SK-N-SH treated with all-trans-retinoic acid at 6 μM for 48 hours (cell line): ENCODE data around the gene CMC2.
A peak's percentile ranks its signal among the peaks of the same experiment; 100 is the strongest.

Source experiments
- ATAC-seq: fragments of 200-7000 bp; cut with Tn5 transposase; 3 replicates; pipeline ENCODE4 v1.9.1; 2020; ENCODE audit warnings: mild to moderate bottlenecking, moderate library complexity
- ARNTL ChIP-seq: fragments of 450-650 bp; formaldehyde crosslinking; IDR thresholded peaks from 2 replicates; pipeline ENCODE4 v1.5.0; 2020; ENCODE audit warnings: low read depth, mild to moderate bottlenecking, moderate library complexity, borderline replicate concordance
- CSDC2 ChIP-seq: fragments of 250-450 bp; sonication (Bioruptor Pico); IDR thresholded peaks from 2 replicates; pipeline ENCODE4 v1.5.0; 2020; ENCODE audit warnings: mild to moderate bottlenecking, moderate library complexity
- ESRRG ChIP-seq: fragments of 250-450 bp; sonication (Bioruptor Pico); IDR thresholded peaks from 2 replicates; pipeline ENCODE4 v1.6.1; 2021; ENCODE audit warnings: mild to moderate bottlenecking
- ISL1 ChIP-seq: fragments of 250-450 bp; sonication (Bioruptor Pico); IDR thresholded peaks from 2 replicates; pipeline ENCODE4 v2.1.2; 2022; ENCODE audit warnings: mild to moderate bottlenecking, moderate library complexity
- OSR1 ChIP-seq: fragments of 250-450 bp; sonication (Bioruptor Pico); IDR thresholded peaks from 2 replicates; pipeline ENCODE4 v1.8.0; 2022; ENCODE audit warnings: moderate library complexity, mild to moderate bottlenecking, inconsistent platforms
- PPARA ChIP-seq: fragments of 250-450 bp; sonication (Bioruptor Pico); IDR thresholded peaks from 2 replicates; pipeline ENCODE4 v1.5.0; 2020; ENCODE audit warnings: mild to moderate bottlenecking, borderline replicate concordance
- RARB ChIP-seq: fragments of 250-450 bp; sonication (Bioruptor Pico); IDR thresholded peaks from 2 replicates; pipeline ENCODE4 v1.8.0; 2021; ENCODE audit warnings: mild to moderate bottlenecking, moderate library complexity
- SNAI2 ChIP-seq: fragments of 250-450 bp; sonication (Bioruptor Pico); IDR thresholded peaks from 2 replicates; pipeline ENCODE4 v1.5.0; 2020; ENCODE audit warnings: mild to moderate bottlenecking, moderate library complexity
- TCF4 ChIP-seq: fragments of 250-450 bp; sonication (Bioruptor Pico); IDR thresholded peaks from 2 replicates; pipeline ENCODE4 v1.8.0; 2021; ENCODE audit warnings: mild to moderate bottlenecking, moderate library complexity, borderline replicate concordance
- TOX ChIP-seq: fragments of 250-450 bp; sonication (Bioruptor Pico); IDR thresholded peaks from 2 replicates; pipeline ENCODE4 v1.8.0; 2021; ENCODE audit warnings: mild to moderate bottlenecking, moderate library complexity, borderline replicate concordance
- ZC3H10 ChIP-seq: fragments of 250-450 bp; sonication (Bioruptor Pico); IDR thresholded peaks from 2 replicates; pipeline ENCODE4 v1.5.1; 2021; ENCODE audit warnings: mild to moderate bottlenecking, moderate library complexity
- ZFP3 ChIP-seq: fragments of 250-450 bp; sonication (Bioruptor Pico); IDR thresholded peaks from 2 replicates; pipeline ENCODE4 v1.5.0; 2020; ENCODE audit warnings: mild to moderate bottlenecking, moderate library complexity
- ZFP30 ChIP-seq: fragments of 450-650 bp; formaldehyde crosslinking; IDR thresholded peaks from 2 replicates; pipeline ENCODE4 v1.5.0; 2022; ENCODE audit warnings: mild to moderate bottlenecking, moderate library complexity
- ZNF565 ChIP-seq: fragments of 450-650 bp; formaldehyde crosslinking; conservative IDR thresholded peaks from 2 replicates; pipeline ENCODE4 v1.5.0; 2020; ENCODE audit warnings: low read depth, mild to moderate bottlenecking, moderate library complexity
- ZNF8 ChIP-seq: fragments of 450-650 bp; formaldehyde crosslinking; IDR thresholded peaks from 2 replicates; pipeline ENCODE4 v1.5.0; 2020; ENCODE audit warnings: mild to moderate bottlenecking, moderate library complexity
- TF ChIP-seq, protein P1 (sequence below): fragments of 250-450 bp; sonication (Bioruptor Pico); IDR thresholded peaks from 2 replicates; pipeline ENCODE4 v1.8.0; 2021; ENCODE audit warnings: low read depth, mild to moderate bottlenecking, moderate library complexity, borderline replicate concordance
- TF ChIP-seq, protein P2 (sequence below): fragments of 250-450 bp; sonication (Bioruptor Pico); IDR thresholded peaks from 2 replicates; pipeline ENCODE4 v1.8.0; 2020; ENCODE audit warnings: mild to moderate bottlenecking, moderate library complexity, borderline replicate concordance
- TF ChIP-seq, protein P3 (sequence below): fragments of 250-450 bp; sonication (Bioruptor Pico); IDR thresholded peaks from 2 replicates; pipeline ENCODE4 v1.5.0; 2020; ENCODE audit warnings: mild to moderate bottlenecking, moderate library complexity
- TF ChIP-seq, protein P4 (sequence below): fragments of 250-450 bp; sonication (Bioruptor Pico); IDR thresholded peaks from 2 replicates; pipeline ENCODE4 v1.5.1; 2021; ENCODE audit warnings: mild to moderate bottlenecking, moderate library complexity

The CMC2 gene

DNA sequence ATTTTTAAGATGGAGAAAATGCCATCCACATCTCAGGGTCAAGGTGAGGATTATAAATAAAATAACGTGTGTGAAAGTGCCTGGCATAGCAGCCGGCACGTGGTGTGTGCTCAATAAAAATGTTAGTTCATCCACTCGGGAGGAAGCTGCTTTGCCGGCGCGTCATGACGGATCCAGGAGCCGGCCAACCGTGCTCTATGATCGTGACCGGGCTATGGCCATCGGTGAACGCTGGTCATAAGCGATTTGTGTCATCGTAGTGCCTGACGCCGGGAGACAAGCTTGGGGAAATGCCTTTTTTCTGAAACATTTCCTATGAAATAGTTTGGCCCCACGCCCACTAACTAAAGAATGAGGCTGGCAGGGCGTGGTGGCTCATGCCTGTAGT lies 74.0 kb downstream of the CMC2 start (continued):
- TF ChIP-seq, protein P1, sequence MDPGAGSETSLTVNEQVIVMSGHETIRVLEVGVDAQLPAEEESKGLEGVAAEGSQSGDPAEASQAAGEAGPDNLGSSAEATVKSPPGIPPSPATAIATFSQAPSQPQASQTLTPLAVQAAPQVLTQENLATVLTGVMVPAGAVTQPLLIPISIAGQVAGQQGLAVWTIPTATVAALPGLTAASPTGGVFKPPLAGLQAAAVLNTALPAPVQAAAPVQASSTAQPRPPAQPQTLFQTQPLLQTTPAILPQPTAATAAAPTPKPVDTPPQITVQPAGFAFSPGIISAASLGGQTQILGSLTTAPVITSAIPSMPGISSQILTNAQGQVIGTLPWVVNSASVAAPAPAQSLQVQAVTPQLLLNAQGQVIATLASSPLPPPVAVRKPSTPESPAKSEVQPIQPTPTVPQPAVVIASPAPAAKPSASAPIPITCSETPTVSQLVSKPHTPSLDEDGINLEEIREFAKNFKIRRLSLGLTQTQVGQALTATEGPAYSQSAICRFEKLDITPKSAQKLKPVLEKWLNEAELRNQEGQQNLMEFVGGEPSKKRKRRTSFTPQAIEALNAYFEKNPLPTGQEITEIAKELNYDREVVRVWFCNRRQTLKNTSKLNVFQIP (CRISPR knock-in tag): no peak
- TF ChIP-seq ZC3H10 (CRISPR knock-in tag): no peak
- TF ChIP-seq SNAI2 (CRISPR knock-in tag): no peak
- no peak for TF ChIP-seq ZNF8 (CRISPR knock-in tag)
- no peak for TF ChIP-seq TOX (CRISPR knock-in tag)
- TF ChIP-seq, protein P2, sequence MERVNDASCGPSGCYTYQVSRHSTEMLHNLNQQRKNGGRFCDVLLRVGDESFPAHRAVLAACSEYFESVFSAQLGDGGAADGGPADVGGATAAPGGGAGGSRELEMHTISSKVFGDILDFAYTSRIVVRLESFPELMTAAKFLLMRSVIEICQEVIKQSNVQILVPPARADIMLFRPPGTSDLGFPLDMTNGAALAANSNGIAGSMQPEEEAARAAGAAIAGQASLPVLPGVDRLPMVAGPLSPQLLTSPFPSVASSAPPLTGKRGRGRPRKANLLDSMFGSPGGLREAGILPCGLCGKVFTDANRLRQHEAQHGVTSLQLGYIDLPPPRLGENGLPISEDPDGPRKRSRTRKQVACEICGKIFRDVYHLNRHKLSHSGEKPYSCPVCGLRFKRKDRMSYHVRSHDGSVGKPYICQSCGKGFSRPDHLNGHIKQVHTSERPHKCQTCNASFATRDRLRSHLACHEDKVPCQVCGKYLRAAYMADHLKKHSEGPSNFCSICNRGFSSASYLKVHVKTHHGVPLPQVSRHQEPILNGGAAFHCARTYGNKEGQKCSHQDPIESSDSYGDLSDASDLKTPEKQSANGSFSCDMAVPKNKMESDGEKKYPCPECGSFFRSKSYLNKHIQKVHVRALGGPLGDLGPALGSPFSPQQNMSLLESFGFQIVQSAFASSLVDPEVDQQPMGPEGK (CRISPR knock-in tag): no peak
- TF ChIP-seq ESRRG (CRISPR knock-in tag): no peak
- no peak for TF ChIP-seq ZFP30 (CRISPR knock-in tag)

- peak; percentile 86 for ATAC-seq
- TF ChIP-seq, protein P3, sequence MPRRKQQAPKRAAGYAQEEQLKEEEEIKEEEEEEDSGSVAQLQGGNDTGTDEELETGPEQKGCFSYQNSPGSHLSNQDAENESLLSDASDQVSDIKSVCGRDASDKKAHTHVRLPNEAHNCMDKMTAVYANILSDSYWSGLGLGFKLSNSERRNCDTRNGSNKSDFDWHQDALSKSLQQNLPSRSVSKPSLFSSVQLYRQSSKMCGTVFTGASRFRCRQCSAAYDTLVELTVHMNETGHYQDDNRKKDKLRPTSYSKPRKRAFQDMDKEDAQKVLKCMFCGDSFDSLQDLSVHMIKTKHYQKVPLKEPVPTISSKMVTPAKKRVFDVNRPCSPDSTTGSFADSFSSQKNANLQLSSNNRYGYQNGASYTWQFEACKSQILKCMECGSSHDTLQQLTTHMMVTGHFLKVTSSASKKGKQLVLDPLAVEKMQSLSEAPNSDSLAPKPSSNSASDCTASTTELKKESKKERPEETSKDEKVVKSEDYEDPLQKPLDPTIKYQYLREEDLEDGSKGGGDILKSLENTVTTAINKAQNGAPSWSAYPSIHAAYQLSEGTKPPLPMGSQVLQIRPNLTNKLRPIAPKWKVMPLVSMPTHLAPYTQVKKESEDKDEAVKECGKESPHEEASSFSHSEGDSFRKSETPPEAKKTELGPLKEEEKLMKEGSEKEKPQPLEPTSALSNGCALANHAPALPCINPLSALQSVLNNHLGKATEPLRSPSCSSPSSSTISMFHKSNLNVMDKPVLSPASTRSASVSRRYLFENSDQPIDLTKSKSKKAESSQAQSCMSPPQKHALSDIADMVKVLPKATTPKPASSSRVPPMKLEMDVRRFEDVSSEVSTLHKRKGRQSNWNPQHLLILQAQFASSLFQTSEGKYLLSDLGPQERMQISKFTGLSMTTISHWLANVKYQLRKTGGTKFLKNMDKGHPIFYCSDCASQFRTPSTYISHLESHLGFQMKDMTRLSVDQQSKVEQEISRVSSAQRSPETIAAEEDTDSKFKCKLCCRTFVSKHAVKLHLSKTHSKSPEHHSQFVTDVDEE: no peak
- TF ChIP-seq, protein P2 (CRISPR knock-in tag): peak; percentile 71; the same call in 1 of the 2 replicates
These were observed 74.6 kb downstream of the CMC2 start for GRCh38 chr16:80931801-80932707.

GRCh38 chr16:80924372-80924978 lies 82.2 kb downstream of the CMC2 start:
- ATAC-seq: peak; percentile 95
- TF ChIP-seq PPARA (CRISPR knock-in tag) (no peak), ARNTL (CRISPR knock-in tag) (no peak), CSDC2 (CRISPR knock-in tag) (no peak), ZNF8 (CRISPR knock-in tag) (no peak), ZC3H10 (CRISPR knock-in tag) (no peak), OSR1 (CRISPR knock-in tag) (no peak), ISL1 (no peak), TOX (CRISPR knock-in tag) (no peak), TCF4 (no peak), ZNF565 (CRISPR knock-in tag) (no peak), RARB (CRISPR knock-in tag) (no peak), ZFP3 (no peak), ZFP30 (CRISPR knock-in tag) (no peak)
- TF ChIP-seq, protein P4, sequence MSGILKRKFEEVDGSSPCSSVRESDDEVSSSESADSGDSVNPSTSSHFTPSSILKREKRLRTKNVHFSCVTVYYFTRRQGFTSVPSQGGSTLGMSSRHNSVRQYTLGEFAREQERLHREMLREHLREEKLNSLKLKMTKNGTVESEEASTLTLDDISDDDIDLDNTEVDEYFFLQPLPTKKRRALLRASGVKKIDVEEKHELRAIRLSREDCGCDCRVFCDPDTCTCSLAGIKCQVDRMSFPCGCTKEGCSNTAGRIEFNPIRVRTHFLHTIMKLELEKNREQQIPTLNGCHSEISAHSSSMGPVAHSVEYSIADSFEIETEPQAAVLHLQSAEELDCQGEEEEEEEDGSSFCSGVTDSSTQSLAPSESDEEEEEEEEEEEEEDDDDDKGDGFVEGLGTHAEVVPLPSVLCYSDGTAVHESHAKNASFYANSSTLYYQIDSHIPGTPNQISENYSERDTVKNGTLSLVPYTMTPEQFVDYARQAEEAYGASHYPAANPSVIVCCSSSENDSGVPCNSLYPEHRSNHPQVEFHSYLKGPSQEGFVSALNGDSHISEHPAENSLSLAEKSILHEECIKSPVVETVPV: no peak
- TF ChIP-seq, protein P1 (CRISPR knock-in tag): no peak
